Inflammatory macrophage treated with lipopolysaccharide for 4 hours (primary cell): Measurements from ENCODE around the gene NCAM1.

ENCODE experiments used
- DNase-seq: peaks from one replicate; pipeline ENCODE4 v3.0.0-alpha.2; 2020

NCAM1 gene

GRCh38 chr11:113096648-113097047 is 135.4 kb downstream of the NCAM1 start:
- DNase-seq: no peak

DNA sequence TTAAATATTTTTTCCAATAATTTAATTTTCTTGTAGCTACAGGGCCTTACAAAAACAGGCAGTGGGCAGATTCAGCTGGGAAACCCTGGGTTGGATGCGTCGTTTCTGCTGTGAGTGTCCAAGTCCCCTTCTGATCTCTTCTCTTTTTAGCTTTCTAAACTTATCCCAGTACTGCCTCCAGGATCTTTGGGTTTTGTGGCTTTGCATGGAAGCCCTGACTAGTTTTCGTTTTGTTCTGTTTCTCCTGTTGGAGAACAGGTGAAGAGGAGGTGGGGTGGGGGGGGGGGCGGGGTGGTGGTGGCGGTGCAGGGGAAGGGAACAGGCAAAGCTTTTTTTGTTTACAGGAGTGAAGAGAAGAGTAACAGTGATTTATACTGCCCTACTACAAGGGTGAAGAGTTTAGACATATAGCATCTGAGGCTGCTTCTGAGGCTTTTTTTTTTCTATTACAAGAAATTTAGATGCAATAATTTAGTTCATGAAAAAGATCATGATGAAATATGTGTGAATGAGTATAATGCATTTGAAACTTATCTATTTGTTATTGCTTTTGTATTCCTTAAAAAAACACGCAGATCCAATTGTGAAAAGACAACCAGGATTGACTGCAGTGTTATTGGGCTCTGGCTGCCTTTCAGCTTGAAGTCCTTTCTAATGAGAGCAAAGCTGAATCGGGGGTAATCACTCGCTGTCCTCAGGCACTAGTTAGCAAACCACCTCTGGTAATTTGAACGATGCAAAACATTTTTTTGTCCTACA is 142.9 kb downstream of the NCAM1 start:
- no peak for DNase-seq

DNA sequence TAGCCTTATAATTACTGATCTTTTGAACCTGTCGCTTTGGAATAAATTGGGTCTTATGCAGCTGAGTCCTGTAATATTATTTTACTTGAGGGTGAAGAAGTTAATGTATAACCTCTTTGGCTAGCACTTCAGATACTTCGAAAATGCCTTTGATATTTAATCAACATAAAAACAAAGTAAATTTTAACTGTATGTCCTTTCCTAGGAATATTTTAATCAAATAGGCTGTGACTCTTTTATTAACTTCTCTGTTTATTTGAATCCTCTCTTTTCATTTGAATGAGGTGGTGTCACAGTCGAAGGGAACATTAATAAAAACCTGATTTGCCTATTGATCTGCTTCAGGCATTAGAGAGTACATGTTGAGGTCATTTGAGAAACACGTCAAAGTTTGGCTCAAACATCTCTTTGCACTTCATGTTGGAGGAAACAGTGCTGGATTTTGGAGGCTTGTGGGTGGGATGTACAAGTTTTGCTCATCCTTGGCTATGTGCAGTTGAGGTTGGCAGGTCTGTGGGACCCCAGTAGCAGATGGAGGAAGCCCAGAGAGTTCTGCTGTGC is 143.6 kb downstream of the NCAM1 start:
- no peak for DNase-seq

- DNase-seq: no peak
These were observed 144.4 kb downstream of the NCAM1 start for GRCh38 chr11:113105592-113105991.

- no peak for DNase-seq
These were observed 145.3 kb downstream of the NCAM1 start for GRCh38 chr11:113106507-113106906.

DNA sequence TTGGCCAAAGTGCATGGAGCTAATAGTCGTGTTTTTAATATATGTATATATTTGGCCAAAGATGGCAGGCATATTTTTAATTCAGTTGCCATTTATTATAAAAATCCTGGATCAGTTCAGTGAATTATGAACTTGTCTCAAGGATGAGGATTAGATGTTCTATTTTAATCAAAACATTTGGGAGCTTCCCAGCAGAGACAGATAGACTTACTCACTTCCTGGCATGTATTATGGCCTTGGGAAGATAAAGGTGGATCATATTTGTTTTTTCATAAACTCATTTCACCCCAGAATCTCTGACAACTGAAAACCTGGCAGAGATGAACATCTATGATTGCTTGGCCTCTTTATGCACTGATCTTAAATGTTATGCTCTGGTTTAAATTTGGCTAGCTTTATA is 148.8 kb downstream of the NCAM1 start:
- DNase-seq: no peak

DNA sequence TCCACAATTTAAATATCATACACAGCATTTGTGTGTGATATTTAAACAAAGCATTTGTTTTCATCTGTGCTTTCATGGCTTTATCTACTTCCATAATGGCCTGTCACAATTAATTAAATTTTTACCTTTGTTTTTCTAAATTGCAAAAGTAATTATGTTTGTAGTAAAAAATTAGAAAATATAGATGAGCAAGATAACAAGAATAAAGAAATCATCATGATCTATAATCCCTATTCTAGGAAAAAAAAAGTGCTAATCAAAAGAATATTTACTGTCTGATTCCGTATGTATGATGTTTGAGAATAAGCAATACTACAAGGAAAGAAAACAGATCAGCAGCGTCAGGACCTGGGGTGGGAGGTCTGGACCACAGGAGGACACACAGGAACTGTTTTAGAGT is 149.9 kb downstream of the NCAM1 start:
- DNase-seq: no peak

DNA sequence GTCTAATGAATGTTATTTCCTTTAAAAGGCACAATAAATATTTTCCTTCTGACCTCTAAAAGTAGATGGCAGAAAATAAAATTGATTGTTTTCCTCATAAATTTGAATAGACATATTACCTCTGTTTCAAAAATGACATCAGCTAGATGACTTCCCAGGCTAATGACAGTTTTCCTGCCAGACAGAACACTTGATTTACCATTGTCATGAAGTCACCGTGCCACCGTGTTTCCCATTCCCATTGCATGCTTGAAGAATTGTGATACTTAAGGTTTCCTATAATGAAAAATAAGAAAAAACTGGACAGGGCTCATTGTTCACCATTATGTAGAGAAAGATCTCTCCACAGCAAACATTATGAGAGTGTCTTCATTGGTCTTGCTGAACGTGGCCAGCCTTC is 151.1 kb downstream of the NCAM1 start:
- no peak for DNase-seq

DNA sequence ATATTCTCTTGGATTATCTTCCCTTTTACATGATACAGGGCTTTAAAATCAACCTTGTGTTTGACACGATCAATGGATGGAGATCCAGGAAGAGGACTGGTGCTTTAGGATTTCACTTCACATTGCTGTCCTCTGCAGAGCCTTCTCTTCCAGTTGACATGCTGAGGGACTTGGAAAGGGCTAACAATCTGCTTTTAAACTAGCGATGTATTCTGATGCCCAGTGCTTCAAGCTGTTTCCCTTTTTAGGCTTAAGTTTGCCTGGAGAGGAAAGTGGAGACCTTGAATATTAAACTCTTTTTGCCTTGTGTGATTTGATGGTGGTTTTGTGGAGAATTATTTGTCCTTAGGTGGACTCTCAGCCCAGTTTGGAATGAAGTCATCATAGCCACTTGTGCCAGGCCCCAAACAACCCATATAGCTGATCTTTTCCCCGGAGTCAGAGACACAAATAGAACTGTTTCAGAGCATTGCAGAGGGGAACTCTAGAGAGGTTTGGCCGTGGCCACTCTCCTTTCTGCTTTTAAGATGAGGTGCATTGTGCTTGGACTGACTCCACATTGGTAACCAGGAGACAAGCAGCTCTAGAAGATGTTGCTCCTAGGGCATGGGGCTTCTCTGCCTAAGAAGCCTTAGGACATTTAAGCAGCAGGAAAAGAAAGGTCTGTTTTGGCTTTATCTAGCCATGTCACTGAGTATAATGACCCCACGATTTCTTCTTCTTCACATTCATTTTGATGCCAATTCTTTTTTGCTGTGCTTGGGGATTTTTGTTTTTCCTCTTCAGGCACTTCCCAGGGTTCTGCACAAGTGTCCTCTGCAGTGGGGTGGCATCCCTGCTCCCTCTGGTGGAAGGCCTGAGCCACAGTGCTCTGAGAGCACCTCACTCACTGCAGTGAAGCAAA is 152.8 kb downstream of the NCAM1 start:
- DNase-seq: peak; percentile 47

- DNase-seq: no peak
These were observed 153.4 kb downstream of the NCAM1 start for GRCh38 chr11:113114705-113115027.

- no peak for DNase-seq
These were observed 156.9 kb downstream of the NCAM1 start for GRCh38 chr11:113118104-113118503.

GRCh38 chr11:113119074-113119473 is 157.9 kb downstream of the NCAM1 start:
- no peak for DNase-seq

- DNase-seq: no peak
These were observed 158.9 kb downstream of the NCAM1 start for GRCh38 chr11:113119966-113120736.

DNA sequence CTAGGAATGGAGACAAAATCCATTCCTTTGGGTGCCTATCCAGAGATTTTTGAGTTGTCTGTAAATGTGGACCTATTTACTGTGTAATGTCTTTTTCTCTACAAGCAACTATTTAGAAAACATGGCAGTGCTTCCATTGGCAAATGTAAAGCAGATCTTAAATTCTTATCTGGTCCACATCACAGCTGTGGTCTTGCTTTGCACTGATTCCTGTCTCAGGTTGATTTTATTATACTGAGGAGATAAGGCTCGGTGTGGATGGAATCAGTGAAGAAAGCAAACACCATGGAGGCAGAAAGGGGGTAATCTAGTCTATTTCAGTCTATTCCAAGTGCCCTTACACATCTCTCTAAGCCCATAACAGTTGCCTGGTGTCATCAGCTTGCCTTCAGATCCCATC is 160.5 kb downstream of the NCAM1 start:
- no peak for DNase-seq

- DNase-seq: no peak
These were observed 162.8 kb downstream of the NCAM1 start for GRCh38 chr11:113124006-113124405.

- DNase-seq: no peak
These were observed 163.4 kb downstream of the NCAM1 start for GRCh38 chr11:113124578-113124977.

DNA sequence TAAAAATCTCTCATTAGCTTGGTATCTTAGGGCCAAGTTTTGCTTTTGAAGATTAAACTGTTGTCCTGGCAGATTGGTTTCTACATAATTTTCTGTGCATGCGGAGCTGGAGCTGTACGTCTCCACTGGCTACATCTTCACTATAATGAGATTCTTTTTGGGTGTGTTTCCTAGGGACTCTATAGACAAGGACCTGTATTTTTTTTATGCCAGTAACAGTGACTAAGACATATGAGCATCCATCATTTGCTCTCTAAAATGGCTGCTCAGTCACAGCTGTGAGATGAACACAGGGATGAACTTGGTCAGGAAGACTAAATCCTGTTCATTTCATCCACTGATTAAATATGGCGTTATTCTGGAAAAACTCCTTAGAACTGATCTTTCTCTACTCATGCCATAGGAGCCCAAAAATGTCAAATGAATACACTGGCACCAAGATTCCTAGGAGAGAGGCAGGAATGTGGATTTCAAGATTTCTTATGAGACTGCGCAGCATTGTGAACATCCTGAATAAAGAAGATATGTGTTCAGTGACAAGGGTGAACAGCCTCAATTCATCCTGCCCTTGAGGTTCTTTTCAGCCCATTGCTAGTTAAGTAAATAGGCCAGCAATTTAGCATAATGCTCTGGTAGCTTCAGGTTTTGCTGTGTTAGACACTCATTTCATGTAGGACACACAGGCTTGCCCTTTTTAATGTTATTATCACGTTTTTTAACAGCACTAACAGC is 168.2 kb downstream of the NCAM1 start:
- DNase-seq: no peak

- no peak for DNase-seq
These were observed 170.0 kb downstream of the NCAM1 start for GRCh38 chr11:113131036-113131775.

DNA sequence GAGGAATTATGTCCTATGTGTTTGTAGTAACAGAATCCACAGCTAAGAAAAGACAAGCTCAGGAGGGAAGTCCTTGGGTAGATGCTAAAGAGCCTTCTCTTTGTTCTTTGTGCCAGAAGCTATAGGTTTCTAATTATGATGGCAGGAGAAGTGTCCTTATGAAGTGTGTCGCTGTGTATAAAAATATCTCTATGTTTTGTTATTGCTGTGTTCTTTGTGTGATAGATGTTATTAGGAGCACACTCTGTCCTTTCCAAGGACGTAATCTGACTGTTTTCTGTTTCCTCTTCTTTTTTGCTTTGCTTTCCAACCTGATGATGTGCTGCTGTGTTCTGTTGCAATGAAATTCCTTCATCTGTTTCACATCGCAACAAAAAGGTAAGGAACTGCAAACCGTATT is 171.9 kb downstream of the NCAM1 start:
- no peak for DNase-seq

- peak; percentile 66 for DNase-seq
These were observed 173.4 kb downstream of the NCAM1 start for GRCh38 chr11:113134626-113135025.

DNA sequence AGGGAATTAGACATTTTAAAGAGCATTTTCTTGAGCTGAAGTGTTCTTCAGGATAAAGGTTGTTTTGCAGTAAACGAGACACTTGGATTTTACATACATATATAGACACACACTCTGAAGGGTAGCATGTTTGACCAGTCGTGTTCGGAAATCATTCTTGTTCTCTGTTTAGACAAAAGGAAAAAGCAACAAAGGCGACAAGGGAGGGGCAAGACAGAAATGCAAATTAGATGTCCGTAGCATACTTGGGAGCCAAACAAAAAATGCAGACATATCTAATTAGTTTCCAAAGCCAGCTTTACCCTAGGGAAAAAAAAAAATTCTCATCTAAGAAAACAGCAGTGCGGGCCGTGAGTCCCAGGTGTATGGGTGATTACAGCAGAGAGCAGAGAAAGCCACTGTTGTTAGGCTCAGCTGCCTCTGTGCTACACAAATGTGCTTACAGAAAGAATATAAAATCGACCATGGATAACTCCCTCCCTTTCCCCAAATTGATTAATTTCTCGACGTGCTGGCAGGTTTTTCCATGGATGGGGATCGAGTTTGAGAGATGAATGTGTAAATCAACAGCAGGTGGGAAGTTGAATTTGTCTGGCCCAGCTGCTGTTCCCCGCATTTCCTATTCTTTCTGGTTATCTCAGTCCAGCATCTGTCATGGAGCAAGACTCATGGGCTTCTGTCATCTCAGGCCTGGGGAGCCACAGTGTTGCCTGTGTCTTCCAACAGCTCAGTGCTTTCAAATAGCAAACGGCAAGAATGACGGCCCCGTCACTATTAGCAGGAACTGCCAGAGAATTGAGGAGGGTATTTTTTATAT is 176.7 kb downstream of the NCAM1 start:
- no peak for DNase-seq
